ENCODE results near the gene RNF112.

DNA sequence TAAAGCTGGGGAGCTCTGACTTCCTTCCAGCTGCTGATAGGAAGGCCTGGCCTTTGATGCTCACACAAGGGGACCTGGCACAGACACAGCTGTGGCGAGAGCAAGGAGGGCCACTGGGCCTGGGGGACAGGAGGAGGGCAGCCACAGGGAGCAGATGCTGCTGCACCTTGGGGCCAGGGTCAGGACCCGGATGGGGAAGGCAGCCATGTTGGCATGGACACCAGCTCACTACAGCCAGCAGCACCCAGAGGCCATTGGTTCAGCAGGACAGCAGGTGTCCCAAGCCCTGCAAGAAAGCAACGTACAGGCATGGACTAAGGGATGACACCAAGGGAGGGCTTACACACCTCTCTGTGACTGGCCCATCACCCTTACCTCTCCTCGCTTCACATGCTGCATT lies 8.0 kb upstream of the RNF112 start:
- no peak for TF ChIP-seq SIN3A (conservative IDR thresholded peaks at IDR 0.05 in 1 of 2, IDR thresholded peaks at IDR 0.05 in 1 of 2; ENCODE audit: low read depth in 1 of 2, low read length in 2 of 2)
- no peak for TF ChIP-seq RXRA (IDR thresholded peaks at IDR 0.05; ENCODE audit: insufficient read depth, low read depth, low read length)
- no peak for TF ChIP-seq CHD2 (IDR thresholded peaks at IDR 0.05; ENCODE audit: low read length)
- TF ChIP-seq POLR2A (IDR thresholded peaks at IDR 0.05; ENCODE audit: control extremely low read depth in 1 of 2, low read depth in 2 of 2, low read length in 2 of 2) = no peak

All from H1 (cell line).